ENCODE measurements around the gene CALR. TPM values are rescaled to one million over a fixed set of nuclear protein-coding genes. Genes with fewer than 3 reads are reported as not detected.
"Not testable (repeated sequence)": the region's sequence is repeated elsewhere in the genome, so short reads cannot be mapped to it uniquely, and the experiment has no call there.

CALR gene
- 100 to 1,000 TPM; 349 to 570 (median 439) TPM for total RNA-seq

DNA sequence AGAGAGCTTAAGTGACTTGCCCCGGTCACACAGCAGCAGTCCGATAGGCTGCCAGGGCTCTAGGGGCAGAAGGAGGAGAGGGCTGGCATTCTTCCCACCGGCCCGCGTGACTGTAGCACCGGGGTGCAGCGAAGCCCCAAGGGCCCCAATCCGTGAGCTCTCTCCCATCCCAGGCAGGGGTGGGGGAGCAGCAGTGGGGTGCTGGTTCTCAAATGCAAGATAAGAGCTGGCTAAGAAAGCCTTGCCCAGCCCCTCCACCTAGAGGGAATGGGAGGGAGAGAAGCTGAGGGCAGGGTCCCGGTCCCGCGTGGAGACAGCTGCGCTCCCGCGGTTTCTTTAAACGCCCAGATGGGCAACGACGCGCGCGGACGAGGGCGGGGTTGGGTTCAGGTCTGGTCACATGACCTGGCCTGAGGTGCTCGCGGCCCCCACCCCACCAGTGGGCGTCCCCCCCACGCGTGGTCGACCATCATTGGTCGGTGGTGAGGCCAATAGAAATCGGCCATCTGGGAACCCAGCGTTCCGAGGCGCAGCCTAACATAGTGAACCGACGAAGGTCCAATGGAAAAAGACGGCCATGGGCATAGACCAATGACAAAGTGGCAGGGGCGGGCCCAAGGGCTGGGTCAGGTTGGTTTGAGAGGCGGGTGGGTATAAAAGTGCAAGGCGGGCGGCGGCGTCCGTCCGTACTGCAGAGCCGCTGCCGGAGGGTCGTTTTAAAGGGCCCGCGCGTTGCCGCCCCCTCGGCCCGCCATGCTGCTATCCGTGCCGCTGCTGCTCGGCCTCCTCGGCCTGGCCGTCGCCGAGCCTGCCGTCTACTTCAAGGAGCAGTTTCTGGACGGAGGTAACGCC, at the start of gene CALR:
CALR (plus strand) TSS at position 683 of the 852 bp plus-strand sequence; CDS start at position 754, 71 bp downstream.
- ATAC-seq (ENCODE audit: low FRiP score) = peak; percentile 94
- TF ChIP-seq, protein P1, sequence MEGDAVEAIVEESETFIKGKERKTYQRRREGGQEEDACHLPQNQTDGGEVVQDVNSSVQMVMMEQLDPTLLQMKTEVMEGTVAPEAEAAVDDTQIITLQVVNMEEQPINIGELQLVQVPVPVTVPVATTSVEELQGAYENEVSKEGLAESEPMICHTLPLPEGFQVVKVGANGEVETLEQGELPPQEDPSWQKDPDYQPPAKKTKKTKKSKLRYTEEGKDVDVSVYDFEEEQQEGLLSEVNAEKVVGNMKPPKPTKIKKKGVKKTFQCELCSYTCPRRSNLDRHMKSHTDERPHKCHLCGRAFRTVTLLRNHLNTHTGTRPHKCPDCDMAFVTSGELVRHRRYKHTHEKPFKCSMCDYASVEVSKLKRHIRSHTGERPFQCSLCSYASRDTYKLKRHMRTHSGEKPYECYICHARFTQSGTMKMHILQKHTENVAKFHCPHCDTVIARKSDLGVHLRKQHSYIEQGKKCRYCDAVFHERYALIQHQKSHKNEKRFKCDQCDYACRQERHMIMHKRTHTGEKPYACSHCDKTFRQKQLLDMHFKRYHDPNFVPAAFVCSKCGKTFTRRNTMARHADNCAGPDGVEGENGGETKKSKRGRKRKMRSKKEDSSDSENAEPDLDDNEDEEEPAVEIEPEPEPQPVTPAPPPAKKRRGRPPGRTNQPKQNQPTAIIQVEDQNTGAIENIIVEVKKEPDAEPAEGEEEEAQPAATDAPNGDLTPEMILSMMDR (IDR thresholded peaks at IDR 0.05) = no peak

DNA sequence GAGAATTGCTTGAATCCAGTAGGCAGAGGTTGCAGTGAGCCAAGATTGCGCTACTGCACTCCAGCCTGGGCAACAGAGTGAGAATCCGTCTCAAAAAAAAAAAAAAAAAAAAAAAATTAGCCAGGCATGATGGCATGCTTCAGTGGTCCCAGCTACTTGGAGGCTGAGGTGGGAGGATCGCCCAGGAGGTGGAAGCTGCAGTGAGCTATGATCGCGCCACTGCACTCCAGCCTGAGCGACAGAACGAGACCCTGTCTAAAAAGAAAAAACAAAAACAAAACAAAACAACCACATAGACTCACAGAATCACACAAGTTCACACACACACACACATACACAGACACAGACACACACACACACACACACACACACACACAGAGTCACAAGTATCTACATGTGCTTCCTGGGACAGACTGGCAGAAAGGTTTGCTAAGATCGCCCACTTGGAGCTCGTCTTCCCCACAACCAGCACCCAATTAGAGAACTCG, 48.1 kb upstream of the CALR start:
- DNase-seq (ENCODE audit: low spot score); ATAC-seq (ENCODE audit: low FRiP score): not testable (repeated sequence)

More for the DNA sequence above, at the start of gene CALR:
- peak; percentile 97 for DNase-seq (ENCODE audit: low spot score)

DNA sequence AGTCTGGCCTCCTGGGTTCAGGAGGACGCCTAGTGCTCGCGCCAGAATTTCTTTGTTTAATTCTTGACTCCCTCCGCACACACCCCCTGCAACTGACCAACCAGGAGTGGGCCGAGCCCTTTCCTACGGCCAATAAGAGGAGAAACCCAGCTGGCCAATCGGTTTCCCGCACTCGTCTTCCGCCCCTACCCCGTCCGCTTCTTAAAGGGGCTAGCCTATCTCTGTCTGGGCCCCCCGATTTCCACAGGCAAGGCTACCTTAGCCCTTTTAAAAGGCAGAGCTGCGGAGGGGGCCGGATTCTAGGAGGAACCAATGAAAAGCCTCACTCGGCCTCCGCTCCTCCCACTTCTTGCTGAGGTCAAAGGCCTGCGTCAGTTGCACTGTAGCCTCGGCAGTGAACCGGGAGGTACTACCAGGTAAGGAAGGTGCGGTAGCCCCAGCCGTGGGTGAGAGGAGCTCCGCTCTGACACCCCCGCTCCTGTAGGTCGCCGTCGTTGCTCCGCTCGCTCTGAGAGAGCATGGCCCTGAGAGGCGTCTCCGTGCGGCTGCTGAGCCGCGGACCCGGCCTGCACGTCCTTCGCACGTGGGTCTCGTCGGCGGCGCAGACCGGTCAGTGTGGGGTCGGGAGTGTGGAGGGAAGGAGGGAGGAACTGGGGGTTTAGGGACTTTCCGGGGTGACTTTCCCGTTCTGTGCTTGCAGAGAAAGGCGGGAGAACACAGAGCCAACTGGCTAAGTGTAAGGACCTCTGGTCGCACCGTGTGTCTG, 47.4 kb upstream of the CALR start, which contains the start of gene GCDH:
GCDH (plus strand) TSS at position 374 of the 766 bp plus-strand sequence; CDS start at position 519, 145 bp downstream.
- ATAC-seq (ENCODE audit: low FRiP score) = peak; percentile 98
- peak; percentile 90 for DNase-seq (ENCODE audit: low spot score)
- TF ChIP-seq, protein P1 (IDR thresholded peaks at IDR 0.05) = no peak

DNA sequence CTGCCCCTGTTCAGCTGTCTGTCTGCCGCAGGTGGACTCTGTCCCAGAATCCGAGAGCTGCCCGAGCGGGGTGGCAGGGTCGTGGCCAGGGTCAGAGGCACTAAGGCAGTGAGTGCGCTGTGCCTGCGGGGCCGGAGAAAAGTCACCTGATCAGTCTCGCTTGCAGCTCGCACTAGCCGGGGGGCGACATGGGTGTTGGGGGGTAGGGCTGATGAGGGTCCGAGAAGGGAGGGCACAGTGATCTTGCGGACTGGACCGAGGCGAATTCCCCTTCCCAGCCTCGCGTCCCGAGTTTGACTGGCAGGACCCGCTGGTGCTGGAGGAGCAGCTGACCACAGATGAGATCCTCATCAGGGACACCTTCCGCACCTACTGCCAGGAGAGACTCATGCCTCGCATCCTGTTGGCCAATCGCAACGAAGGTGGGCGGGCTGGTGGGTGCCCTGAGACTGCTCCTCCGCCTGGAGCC, 46.8 kb upstream of the CALR start:
- ATAC-seq (ENCODE audit: low FRiP score) (no peak), DNase-seq (ENCODE audit: low spot score) (no peak)
- TF ChIP-seq, protein P1 (IDR thresholded peaks at IDR 0.05) = no peak

DNA sequence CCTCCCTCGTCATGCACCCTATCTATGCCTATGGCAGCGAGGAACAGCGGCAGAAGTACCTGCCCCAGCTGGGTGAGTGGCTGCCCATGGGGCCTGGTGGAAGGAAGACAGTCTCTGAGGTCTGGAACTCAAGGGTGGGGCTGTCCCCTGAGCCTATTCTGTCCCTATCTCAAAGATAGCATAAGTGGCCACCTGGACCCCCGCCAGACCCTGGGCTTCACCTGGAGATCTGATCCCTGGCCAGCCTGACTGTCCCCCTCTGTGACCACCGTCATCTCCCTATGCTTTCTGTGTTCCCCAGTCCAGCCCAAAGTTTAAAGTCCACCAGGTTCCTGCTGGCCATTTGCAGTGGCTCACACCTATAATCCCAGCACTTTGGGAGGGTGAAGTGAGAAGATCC, 44.8 kb upstream of the CALR start:
- no peak for DNase-seq (ENCODE audit: low spot score)
- TF ChIP-seq, protein P1 (IDR thresholded peaks at IDR 0.05) = no peak
- no peak for ATAC-seq (ENCODE audit: low FRiP score)

DNA sequence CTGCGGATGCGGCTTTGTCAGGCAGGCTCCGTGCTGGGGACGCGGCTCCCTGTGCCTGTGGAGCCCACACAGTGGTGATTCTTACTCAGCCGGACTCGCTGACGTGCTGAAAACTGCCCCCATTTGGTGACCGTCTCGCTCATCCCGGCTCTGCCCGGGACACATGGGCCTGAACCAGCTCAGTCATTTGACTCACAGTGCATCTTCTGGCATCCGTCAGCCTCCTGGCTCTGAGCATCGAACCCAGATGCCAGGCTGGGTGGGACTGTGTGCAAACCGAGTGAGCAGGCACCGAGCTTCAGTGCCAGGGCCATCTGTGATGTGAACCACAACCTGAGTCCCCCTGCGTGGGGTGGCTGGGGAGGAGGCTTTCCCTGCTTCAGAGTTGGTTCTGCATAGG, 41.9 kb upstream of the CALR start:
- no peak for ATAC-seq (ENCODE audit: low FRiP score)
- no peak for DNase-seq (ENCODE audit: low spot score)
- TF ChIP-seq, protein P1 (IDR thresholded peaks at IDR 0.05) = no peak

DNA sequence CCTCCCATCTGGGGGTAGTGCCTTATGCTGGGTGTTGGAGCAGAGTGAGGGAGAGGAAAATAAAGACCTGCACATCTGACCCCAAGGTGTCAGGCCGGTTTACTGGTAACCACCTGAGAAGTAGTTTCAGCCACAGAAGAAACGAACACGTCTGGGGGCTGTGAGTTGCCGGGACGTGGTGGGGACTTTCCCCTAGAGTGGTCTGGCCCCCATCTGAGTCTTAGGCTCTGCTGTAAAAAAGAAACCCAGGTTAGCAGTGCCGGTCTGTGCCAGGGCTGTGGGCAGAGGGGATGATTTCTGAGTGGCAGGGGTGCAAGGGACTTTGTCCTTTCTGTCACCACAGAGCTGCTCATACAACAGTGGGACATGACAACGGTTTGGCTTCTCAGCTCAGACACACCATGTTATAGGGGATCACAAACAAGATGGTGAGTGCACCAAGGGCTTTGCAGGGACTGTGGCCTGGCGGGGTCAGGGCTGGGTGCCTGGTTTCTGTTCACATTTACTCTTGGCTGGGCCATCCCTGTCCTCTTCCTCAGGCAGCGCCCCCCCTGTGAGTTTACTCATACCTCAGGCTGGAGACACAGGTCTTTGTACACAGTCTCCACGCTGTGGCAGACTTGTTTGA, 38.4 kb upstream of the CALR start:
- TF ChIP-seq, protein P1 (IDR thresholded peaks at IDR 0.05) = no peak
- no peak for ATAC-seq (ENCODE audit: low FRiP score)
- DNase-seq (ENCODE audit: low spot score) = no peak
